IMR-90 (cell line): ENCODE results near the gene TEPSIN. TPM values are rescaled to one million over a fixed set of nuclear protein-coding genes. Genes with fewer than 3 reads are reported as not detected.

Experiments
- ATAC-seq: fragments of 200-7000 bp; cut with Tn5 transposase; 2 replicates; pipeline ENCODE4 v1.9.1; 2020; ENCODE audit warnings: low read depth, mild to moderate bottlenecking, moderate library complexity
- BruUV-seq: library from RNA; stranded (reverse); fragments of 400-500 nt; replicated peaks from 2 replicates; lab custom pipeline; 2021; lab: Mats Ljungman, UMichigan
- CTCF ChIA-PET: fragments of 300-600 bp; formaldehyde crosslinking; extraction: SDS; loops from one replicate; lab custom pipeline; 2021; ENCODE audit warnings: antibody characterized with exemption; lab: Yijun Ruan, JAX
- POLR2A ChIA-PET: fragments of 300-600 bp; sonication (Branson Sonifier 250); formaldehyde crosslinking; loops from one replicate; lab custom pipeline; 2022; ENCODE audit warnings: antibody characterized with exemption; ENCODE audit not compliant: unreplicated experiment; lab: Charles Lee
- DNase-seq: peaks from one replicate; pipeline ENCODE4 v3.0.0; 2013
- H2AFZ ChIP-seq: replicated peaks from 2 replicates; pipeline ENCODE3; 2013; ENCODE audit warnings: low read length, mild to moderate bottlenecking; ENCODE audit not compliant: poor library complexity
- H2AK5ac ChIP-seq: 2 replicates; pipeline ENCODE4 v1.6.1; 2013; ENCODE audit warnings: low read depth, low read length, inconsistent platforms
- H2AK9ac ChIP-seq: replicated peaks from 2 replicates; pipeline ENCODE3; 2013; ENCODE audit warnings: mild to moderate bottlenecking, low read depth, low read length, moderate library complexity; ENCODE audit not compliant: poor library complexity
- H2BK120ac ChIP-seq: 2 replicates; pipeline ENCODE4 v1.6.1; 2013; ENCODE audit warnings: low read depth, low read length, inconsistent platforms
- H2BK15ac ChIP-seq: 3 replicates; pipeline ENCODE4 v1.6.1; 2013; ENCODE audit warnings: low read depth, low read length, inconsistent platforms
- H2BK20ac ChIP-seq: 2 replicates; pipeline ENCODE4 v1.6.1; 2013; ENCODE audit warnings: low read depth, mild to moderate bottlenecking, inconsistent platforms, low read length, moderate library complexity
- H2BK5ac ChIP-seq: 2 replicates; pipeline ENCODE4 v1.6.1; 2013; ENCODE audit warnings: mild to moderate bottlenecking, low read depth, low read length, inconsistent platforms; ENCODE audit not compliant: poor library complexity, severe bottlenecking
- H3K14ac ChIP-seq: replicated peaks from 2 replicates; pipeline ENCODE4 v1.6.1; 2013; ENCODE audit warnings: low read depth, low read length, inconsistent platforms
- H3K18ac ChIP-seq: 2 replicates; pipeline ENCODE4 v1.6.1; 2013; ENCODE audit warnings: low read depth, low read length, control low read depth
- H3K23ac ChIP-seq: 2 replicates; pipeline ENCODE4 v1.6.1; 2013; ENCODE audit warnings: low read depth, low read length, inconsistent platforms
- H3K27ac ChIP-seq: 2 replicates; pipeline ENCODE4 v1.5.1; 2013; ENCODE audit warnings: mild to moderate bottlenecking, control low read depth, low read length; ENCODE audit not compliant: insufficient read depth
- H3K27me3 ChIP-seq: 2 replicates; pipeline ENCODE4 v1.6.1; 2013; ENCODE audit warnings: low read length; ENCODE audit not compliant: control insufficient read depth, insufficient read depth
- H3K36me3 ChIP-seq: 2 replicates; pipeline ENCODE4 v1.6.1; 2013; ENCODE audit warnings: low read length, mixed read lengths; ENCODE audit not compliant: control insufficient read depth, insufficient read depth
- H3K4ac ChIP-seq: 2 replicates; pipeline ENCODE4 v1.6.1; 2013; ENCODE audit warnings: low read depth, low read length, inconsistent platforms
- H3K4me1 ChIP-seq: 2 replicates; pipeline ENCODE4 v1.6.1; 2013; ENCODE audit warnings: low read length, mixed read lengths; ENCODE audit not compliant: control insufficient read depth, insufficient read depth
- H3K4me2 ChIP-seq: 2 replicates; pipeline ENCODE4 v1.6.1; 2013; ENCODE audit warnings: low read depth, mild to moderate bottlenecking, control low read depth, low read length, moderate library complexity
- H3K4me3 ChIP-seq: 2 replicates; pipeline ENCODE4 v1.5.1; 2013; ENCODE audit warnings: low read depth, mild to moderate bottlenecking, control low read depth, low read length, moderate library complexity; ENCODE audit not compliant: insufficient read depth
- H3K56ac ChIP-seq: 2 replicates; pipeline ENCODE4 v1.6.1; 2013; ENCODE audit warnings: low read length, inconsistent platforms; ENCODE audit not compliant: insufficient read depth; ENCODE audit errors: extremely low read depth
- H3K79me1 ChIP-seq, 2 experiments: 2 replicates each; pipeline ENCODE4 v1.6.1; 2013; ENCODE audit warnings: low read length in 2 of 2, inconsistent platforms in 1 of 2, low read depth in 1 of 2
- H3K9ac ChIP-seq: 2 replicates; pipeline ENCODE4 v1.6.1; 2013; ENCODE audit warnings: low read depth, low read length, control low read depth
- H3K9me1 ChIP-seq: 2 replicates; pipeline ENCODE4 v1.6.1; 2013; ENCODE audit warnings: low read length, inconsistent platforms; ENCODE audit not compliant: insufficient read depth
- H3K9me3 ChIP-seq: 2 replicates; pipeline ENCODE4 v1.6.1; 2013; ENCODE audit warnings: low read length; ENCODE audit not compliant: control insufficient read depth, insufficient read depth
- H4K20me1 ChIP-seq: 2 replicates; pipeline ENCODE4 v1.6.1; 2013; ENCODE audit warnings: low read length, inconsistent platforms; ENCODE audit not compliant: insufficient read depth
- H4K5ac ChIP-seq: 2 replicates; pipeline ENCODE4 v1.6.1; 2013; ENCODE audit warnings: mild to moderate bottlenecking, low read depth, low read length, control low read depth
- H4K8ac ChIP-seq, 2 experiments: 2 replicates each; pipeline ENCODE4 v1.6.1; 2013; ENCODE audit warnings: low read depth in 2 of 2, low read length in 2 of 2, control low read depth in 1 of 2, inconsistent platforms in 1 of 2
- H4K91ac ChIP-seq: 2 replicates; pipeline ENCODE4 v1.6.1; 2013; ENCODE audit warnings: low read depth, low read length, inconsistent platforms; ENCODE audit not compliant: insufficient read depth
- BHLHE40 ChIP-seq: fragments of 150-350 bp; IDR thresholded peaks from 2 replicates; pipeline ENCODE4 v1.6.1; 2016; ENCODE audit warnings: mild to moderate bottlenecking, low read depth, low read length
- CEBPB ChIP-seq: IDR thresholded peaks from 2 replicates; pipeline ENCODE4 v1.6.1; 2012; ENCODE audit warnings: low read depth, low read length, improper control_type of control experiment
- CHD1 ChIP-seq: IDR thresholded peaks from 2 replicates; pipeline ENCODE4 v1.6.1; 2012; ENCODE audit warnings: low read depth, low read length, improper control_type of control experiment
- FOS ChIP-seq: fragments of 150-350 bp; IDR thresholded peaks from 2 replicates; pipeline ENCODE4 v1.6.1; 2016; ENCODE audit warnings: low read depth, low read length
- MAFK ChIP-seq: IDR thresholded peaks from 2 replicates; pipeline ENCODE4 v1.6.1; 2012; ENCODE audit warnings: low read depth, low read length, improper control_type of control experiment
- MAZ ChIP-seq: IDR thresholded peaks from 2 replicates; pipeline ENCODE4 v1.6.1; 2012; ENCODE audit warnings: low read depth, mild to moderate bottlenecking, low read length, improper control_type of control experiment, moderate library complexity, borderline replicate concordance
- NFE2L2 ChIP-seq: fragments of 150-350 bp; IDR thresholded peaks from 2 replicates; pipeline ENCODE4 v1.6.1; 2016; ENCODE audit warnings: low read depth, mild to moderate bottlenecking, low read length
- POLR2A ChIP-seq: IDR thresholded peaks from 2 replicates; pipeline ENCODE4 v1.6.1; 2012; ENCODE audit warnings: mild to moderate bottlenecking, low read depth, low read length
- RAD21 ChIP-seq: IDR thresholded peaks from 2 replicates; pipeline ENCODE4 v1.6.1; 2012; ENCODE audit warnings: low read length, improper control_type of control experiment
- RCOR1 ChIP-seq: IDR thresholded peaks from 2 replicates; pipeline ENCODE4 v1.6.1; 2012; ENCODE audit warnings: mild to moderate bottlenecking, low read length, improper control_type of control experiment; ENCODE audit not compliant: insufficient replicate concordance
- RFX5 ChIP-seq: IDR thresholded peaks from 2 replicates; pipeline ENCODE4 v1.8.0; 2012; ENCODE audit warnings: low read depth, mild to moderate bottlenecking, low read length, moderate library complexity
- SMC3 ChIP-seq: fragments of 150-350 bp; IDR thresholded peaks from 2 replicates; pipeline ENCODE4 v1.6.1; 2016; ENCODE audit warnings: low read depth, mild to moderate bottlenecking, antibody characterized with exemption, low read length, moderate library complexity
- WGBS, 2 experiments: methylation state at CpG; one replicate each; pipeline versions ENCODE4 v1.1.5 to v1.1.7; 2013; ENCODE audit warnings: missing lambda C conversion rate in 2 of 2; ENCODE audit not compliant: insufficient read length in 1 of 2; ENCODE audit errors: extremely low coverage in 2 of 2; 5-methylcytosine and 5-hydroxymethylcytosine counted together
- dilution Hi-C: fragments of 300-500 bp; cut with HindIII; formaldehyde crosslinking; loops from one replicate; pipeline ENCODE4 v1.14.3; 2018; ENCODE audit warnings: low sequenced_read_pairs; ENCODE audit not compliant: unreplicated experiment
- in situ Hi-C: fragments of 300-500 bp; cut with MboI; formaldehyde crosslinking; loops from 3 replicates; pipeline ENCODE4 v1.14.3; 2019; ENCODE audit warnings: low sequenced_read_pairs, inconsistent platforms, mixed read lengths
- intact Hi-C: fragments of 100-400 bp; cut with micrococcal nuclease; formaldehyde crosslinking; loops from 2 replicates; pipeline ENCODE4 v1.10.0; 2022
- polyA plus RNA-seq, 3 experiments: library from polyadenylated mRNA; depleted of rRNA; stranded (reverse); fragments of >200 nt; gene quantifications; 2 replicates each; pipeline ENCODE4 v1.2.3, GENCODE V29; 2012; ENCODE audit warnings: low replicate concordance in 1 of 3
- total RNA-seq: library from RNA; depleted of rRNA; stranded (reverse); fragments of >200 nt; gene quantifications from 2 replicates; pipeline ENCODE4 v1.2.3, GENCODE V29; 2012
- TF ChIP-seq, protein P1 (sequence below): conservative IDR thresholded peaks from 2 replicates; pipeline ENCODE4 v1.5.1; 2012; ENCODE audit warnings: mild to moderate bottlenecking, low read depth, low read length, improper control_type of control experiment
- TF ChIP-seq, protein P2 (sequence below): fragments of 150-350 bp; IDR thresholded peaks from 2 replicates; pipeline ENCODE4 v1.6.1; 2016; ENCODE audit warnings: low read depth, mild to moderate bottlenecking, low read length, moderate library complexity, borderline replicate concordance
- TF ChIP-seq, protein P3 (sequence below): fragments of 150-350 bp; IDR thresholded peaks from 2 replicates; pipeline ENCODE4 v1.6.1; 2017; ENCODE audit warnings: mild to moderate bottlenecking, antibody characterized with exemption, low read length, low read depth

TEPSIN gene
- total and polyA plus RNA-seq, 2 of the 4 experiments (the other 2 are of a cell fraction) = 3.2 to 28.1 TPM

DNA sequence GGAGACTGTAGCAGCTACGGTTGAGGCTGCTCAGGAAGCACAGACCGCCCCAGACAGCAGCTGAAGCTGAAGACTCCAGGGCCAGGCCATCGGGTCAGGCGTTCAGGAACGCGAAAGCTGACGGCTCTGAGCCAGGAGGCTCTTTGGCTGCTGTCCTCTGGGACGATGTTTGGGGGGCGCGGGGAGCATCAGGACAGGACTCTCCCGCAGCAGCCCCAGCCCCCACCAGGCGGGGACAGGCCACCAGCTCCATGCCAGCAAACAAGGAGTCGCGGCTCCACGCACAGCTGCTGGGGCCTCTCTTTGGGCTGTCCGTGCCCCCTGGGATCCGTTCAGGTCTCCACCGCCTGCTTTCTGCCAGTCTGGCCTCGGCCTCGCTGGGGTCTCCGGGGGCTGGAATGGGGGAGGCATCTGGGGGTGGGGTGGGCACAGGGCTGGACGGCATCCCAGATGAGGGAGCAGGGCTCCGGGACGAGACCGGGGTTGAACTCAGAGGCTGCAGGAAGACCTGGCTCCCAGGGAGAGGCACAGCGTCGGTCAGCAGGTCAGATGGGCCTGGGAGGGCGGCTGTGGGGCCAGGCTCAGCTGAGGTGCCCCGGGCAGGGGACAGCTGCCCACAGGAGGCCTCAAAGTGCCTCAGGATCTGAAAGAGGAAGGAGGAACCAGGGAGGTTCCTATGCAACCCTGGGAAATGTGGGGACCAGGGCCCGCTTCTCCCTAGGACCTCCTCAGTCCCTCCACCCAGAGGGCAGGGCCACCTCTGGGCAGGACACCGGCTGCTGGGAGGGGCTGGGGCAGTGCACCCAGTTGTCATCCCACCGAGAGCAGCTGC, 9.8 kb downstream of the TEPSIN start:
- dilution Hi-C loops (no loop called here), intact Hi-C loops (no loop called here), in situ Hi-C loops (no loop called here)
- H3K4me3 ChIP-seq = no peak overlapping the region
- no peak overlapping the region for H3K56ac ChIP-seq
- no peak overlapping the region for H3K4me2 ChIP-seq
- H4K20me1 ChIP-seq = peaks cover 7% of the 10 kb centered on the region
- POLR2A ChIA-PET = no interaction called here
- H4K91ac ChIP-seq = no peak overlapping the region
- H3K79me1 ChIP-seq = peaks cover 0 to 8% of the 10 kb centered on the region in 2 experiments; a peak in 1 of 4 replicates
- H4K8ac ChIP-seq = no peak overlapping the region
- no peak overlapping the region for H2BK20ac ChIP-seq
- H4K5ac ChIP-seq = no peak overlapping the region
- H3K14ac ChIP-seq = no peak overlapping the region
- H3K23ac ChIP-seq = no peak overlapping the region
- H2BK15ac ChIP-seq = no peak overlapping the region
- BruUV-seq = no TSS peak
- peaks cover 39% of the 10 kb centered on the region for H3K36me3 ChIP-seq
- H3K4me1 ChIP-seq = no peaks in the 10 kb centered on the region
- ATAC-seq (no peak), DNase-seq (no peak)
- no peaks in the 10 kb centered on the region for H3K27me3 ChIP-seq
- H3K9me3 ChIP-seq = peaks cover 3% of the 10 kb centered on the region; the same call in 1 of the 2 replicates
- 77% methylated on average over 19 of the region's 32 CpGs; no CpG with 5 or more reads in 1 of the 2 experiments for WGBS, 2 experiments
- H3K9ac ChIP-seq = no peak overlapping the region
- CTCF ChIA-PET = no interaction called here
- no peak overlapping the region for H2BK120ac ChIP-seq
- no peak overlapping the region for H3K4ac ChIP-seq
- no peak overlapping the region for H3K18ac ChIP-seq
- H2AK9ac ChIP-seq = peak overlapping the region; percentile 24
- no peak overlapping the region for H3K27ac ChIP-seq
- H2AFZ ChIP-seq = no peak overlapping the region
- no peak overlapping the region for H2AK5ac ChIP-seq
- no peaks in the 10 kb centered on the region for H3K9me1 ChIP-seq
- H2BK5ac ChIP-seq = no peak overlapping the region
- TF ChIP-seq, protein P1, sequence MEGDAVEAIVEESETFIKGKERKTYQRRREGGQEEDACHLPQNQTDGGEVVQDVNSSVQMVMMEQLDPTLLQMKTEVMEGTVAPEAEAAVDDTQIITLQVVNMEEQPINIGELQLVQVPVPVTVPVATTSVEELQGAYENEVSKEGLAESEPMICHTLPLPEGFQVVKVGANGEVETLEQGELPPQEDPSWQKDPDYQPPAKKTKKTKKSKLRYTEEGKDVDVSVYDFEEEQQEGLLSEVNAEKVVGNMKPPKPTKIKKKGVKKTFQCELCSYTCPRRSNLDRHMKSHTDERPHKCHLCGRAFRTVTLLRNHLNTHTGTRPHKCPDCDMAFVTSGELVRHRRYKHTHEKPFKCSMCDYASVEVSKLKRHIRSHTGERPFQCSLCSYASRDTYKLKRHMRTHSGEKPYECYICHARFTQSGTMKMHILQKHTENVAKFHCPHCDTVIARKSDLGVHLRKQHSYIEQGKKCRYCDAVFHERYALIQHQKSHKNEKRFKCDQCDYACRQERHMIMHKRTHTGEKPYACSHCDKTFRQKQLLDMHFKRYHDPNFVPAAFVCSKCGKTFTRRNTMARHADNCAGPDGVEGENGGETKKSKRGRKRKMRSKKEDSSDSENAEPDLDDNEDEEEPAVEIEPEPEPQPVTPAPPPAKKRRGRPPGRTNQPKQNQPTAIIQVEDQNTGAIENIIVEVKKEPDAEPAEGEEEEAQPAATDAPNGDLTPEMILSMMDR = no peak
- no peak for TF ChIP-seq POLR2A
- no peak for TF ChIP-seq FOS
- TF ChIP-seq, protein P2, sequence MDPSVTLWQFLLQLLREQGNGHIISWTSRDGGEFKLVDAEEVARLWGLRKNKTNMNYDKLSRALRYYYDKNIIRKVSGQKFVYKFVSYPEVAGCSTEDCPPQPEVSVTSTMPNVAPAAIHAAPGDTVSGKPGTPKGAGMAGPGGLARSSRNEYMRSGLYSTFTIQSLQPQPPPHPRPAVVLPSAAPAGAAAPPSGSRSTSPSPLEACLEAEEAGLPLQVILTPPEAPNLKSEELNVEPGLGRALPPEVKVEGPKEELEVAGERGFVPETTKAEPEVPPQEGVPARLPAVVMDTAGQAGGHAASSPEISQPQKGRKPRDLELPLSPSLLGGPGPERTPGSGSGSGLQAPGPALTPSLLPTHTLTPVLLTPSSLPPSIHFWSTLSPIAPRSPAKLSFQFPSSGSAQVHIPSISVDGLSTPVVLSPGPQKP = no peak
- no peak for TF ChIP-seq RCOR1
- TF ChIP-seq RAD21 = no peak
- no peak for TF ChIP-seq NFE2L2
- TF ChIP-seq CHD1 = no peak
- TF ChIP-seq MAFK = no peak
- no peak for TF ChIP-seq SMC3
- TF ChIP-seq MAZ = no peak
- no peak for TF ChIP-seq RFX5
- no peak for TF ChIP-seq CEBPB
- TF ChIP-seq, protein P3, sequence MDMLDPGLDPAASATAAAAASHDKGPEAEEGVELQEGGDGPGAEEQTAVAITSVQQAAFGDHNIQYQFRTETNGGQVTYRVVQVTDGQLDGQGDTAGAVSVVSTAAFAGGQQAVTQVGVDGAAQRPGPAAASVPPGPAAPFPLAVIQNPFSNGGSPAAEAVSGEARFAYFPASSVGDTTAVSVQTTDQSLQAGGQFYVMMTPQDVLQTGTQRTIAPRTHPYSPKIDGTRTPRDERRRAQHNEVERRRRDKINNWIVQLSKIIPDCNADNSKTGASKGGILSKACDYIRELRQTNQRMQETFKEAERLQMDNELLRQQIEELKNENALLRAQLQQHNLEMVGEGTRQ = no peak
- TF ChIP-seq BHLHE40 = no peak
